Keratinocyte (primary cell): Measurements from ENCODE around the gene FOXP4. TPM values are rescaled to one million over a fixed set of nuclear protein-coding genes. Genes with fewer than 3 reads are reported as not detected.

ENCODE experiments used
- DNase-seq: peaks from one replicate; pipeline ENCODE4 v3.0.0-alpha.2; 2011; ENCODE audit warnings: low read depth, missing footprints, low spot score
- FAIRE-seq: peaks from 2 replicates; lab custom pipeline; 2011; peaks lifted over from hg19 to GRCh38; lab: Jason Lieb, UNC
- H2AFZ ChIP-seq: 2 replicates; pipeline ENCODE4 v1.6.0; 2012; ENCODE audit warnings: low read length, control low read depth, inconsistent platforms; ENCODE audit not compliant: control insufficient read depth
- H3K27ac ChIP-seq: 2 replicates; pipeline ENCODE4 v1.5.1; 2011; ENCODE audit warnings: low read length; ENCODE audit not compliant: control insufficient read depth, insufficient read depth
- H3K27me3 ChIP-seq: 3 replicates; pipeline ENCODE4 v1.6.0; 2011; ENCODE audit warnings: low read length; ENCODE audit not compliant: control insufficient read depth, insufficient read depth; ENCODE audit errors: extremely low read depth
- H3K36me3 ChIP-seq, 2 experiments: 2 replicates in 1 of 2; 3 replicates in 1 of 2; pipeline ENCODE4 v1.5.1; 2011; ENCODE audit warnings: low read length in 2 of 2, mild to moderate bottlenecking in 1 of 2; ENCODE audit not compliant: control insufficient read depth in 2 of 2, insufficient read depth in 2 of 2; ENCODE audit errors: extremely low read depth in 1 of 2
- H3K4me1 ChIP-seq: 3 replicates; pipeline ENCODE4 v1.5.1; 2011; ENCODE audit warnings: low read length; ENCODE audit not compliant: control insufficient read depth, insufficient read depth; ENCODE audit errors: extremely low read depth
- H3K4me2 ChIP-seq: 3 replicates; pipeline ENCODE4 v1.6.0; 2011; ENCODE audit warnings: low read depth, low read length; ENCODE audit not compliant: control insufficient read depth, insufficient read depth; ENCODE audit errors: extremely low read depth
- H3K4me3 ChIP-seq, 3 experiments: fragments of 200-600 bp in 1 of 3; sonication (generic) in 1 of 3; 2 replicates in 2 of 3; 3 replicates in 1 of 3; pipeline ENCODE4 v1.5.1; 2011 to 2016; ENCODE audit warnings: low read length in 3 of 3, mild to moderate bottlenecking in 3 of 3, control low read depth in 2 of 3, inconsistent platforms in 1 of 3, low read depth in 1 of 3, mixed read lengths in 1 of 3, mixed run types in 1 of 3, moderate library complexity in 1 of 3; ENCODE audit not compliant: control insufficient read depth in 2 of 3, insufficient read depth in 2 of 3; ENCODE audit errors: extremely low read depth in 1 of 3
- H3K79me2 ChIP-seq: 2 replicates; pipeline ENCODE4 v1.6.0; 2012; ENCODE audit warnings: low read length; ENCODE audit not compliant: control insufficient read depth, insufficient read depth
- H3K9ac ChIP-seq: 3 replicates; pipeline ENCODE4 v1.6.0; 2011; ENCODE audit warnings: low read length; ENCODE audit not compliant: control insufficient read depth, insufficient read depth; ENCODE audit errors: extremely low read depth
- H3K9me1 ChIP-seq: 3 replicates; pipeline ENCODE4 v1.6.0; 2011; ENCODE audit warnings: low read length; ENCODE audit not compliant: control insufficient read depth, insufficient read depth; ENCODE audit errors: extremely low read depth
- H3K9me3 ChIP-seq: 2 replicates; pipeline ENCODE4 v1.5.1; 2012; ENCODE audit warnings: low read depth, low read length; ENCODE audit not compliant: control insufficient read depth
- H4K20me1 ChIP-seq: 3 replicates; pipeline ENCODE4 v1.6.0; 2011; ENCODE audit warnings: low read length; ENCODE audit not compliant: control insufficient read depth, insufficient read depth; ENCODE audit errors: extremely low read depth
- CTCF ChIP-seq, 3 experiments: IDR thresholded peaks in 1 of 3; conservative IDR thresholded peaks in 1 of 3; optimal IDR thresholded peaks in 1 of 3; 2 replicates in 2 of 3; 3 replicates in 1 of 3; pipeline versions ENCODE3 to v1.5.1; 2011; ENCODE audit warnings: low read length in 3 of 3, mild to moderate bottlenecking in 3 of 3, moderate library complexity in 2 of 3, control low read depth in 1 of 3, inconsistent platforms in 1 of 3; ENCODE audit not compliant: insufficient read depth in 2 of 3; ENCODE audit errors: extremely low read depth in 1 of 3
- EZH2 ChIP-seq: IDR thresholded peaks from one replicate; pipeline ENCODE4 v1.6.1; 2012; ENCODE audit warnings: inconsistent platforms, mild to moderate bottlenecking, low read length, moderate library complexity
- dilution Hi-C: fragments of 300-500 bp; cut with MboI; formaldehyde crosslinking; loops from one replicate; pipeline ENCODE4 v1.7.0; 2020; ENCODE audit warnings: low sequenced_read_pairs; ENCODE audit not compliant: extremely low pct_ligation_motif_present
- polyA plus RNA-seq, 5 experiments: library from polyadenylated mRNA; depleted of rRNA in 3 of 5; stranded (reverse) in 3 of 5; stranded (forward) in 1 of 5; unstranded in 1 of 5; fragments of >200 nt; gene quantifications; 1 replicate in 1 of 5; 2 replicates in 3 of 5; 3 replicates in 1 of 5; pipeline versions ENCODE4 v1.2.1 to v1.2.3, GENCODE V29; 2011 to 2012; ENCODE audit warnings: missing spikeins in 2 of 5, low read depth in 1 of 5, low replicate concordance in 1 of 5

Gene FOXP4
- polyA plus RNA-seq, 1 donor (not counting 4 experiments of a cell fraction or from before 2014, with no cell fraction given) = 1.1 TPM

- no peak for TF ChIP-seq EZH2
- no peak for TF ChIP-seq CTCF (optimal IDR thresholded peaks at IDR 0.05 in 1 of 3, IDR thresholded peaks at IDR 0.05 in 1 of 3, conservative IDR thresholded peaks at IDR 0.05 in 1 of 3; ENCODE audit: extremely low read depth in 1 of 3, insufficient read depth in 2 of 3, low read length in 3 of 3)
- no peak for DNase-seq
- Histone ChIP-seq H3K4me3 (no peak overlapping the region), H3K9ac (no peak overlapping the region), H3K27ac (no peak overlapping the region), H3K4me2 (no peak overlapping the region), H3K36me3 (no peaks in the 10 kb centered on the region), H3K4me1 (peaks cover 24% of the 10 kb centered on the region), H2AFZ (no peak overlapping the region), H4K20me1 (no peaks in the 10 kb centered on the region), H3K79me2 (no peaks in the 10 kb centered on the region), H3K9me3 (no peaks in the 10 kb centered on the region), H3K9me1 (no peaks in the 10 kb centered on the region), H3K27me3 (no peaks in the 10 kb centered on the region)
- FAIRE-seq = no peak
- dilution Hi-C loops = no loop called here
These were observed 7.5 kb upstream of the FOXP4 start for GRCh38 chr6:41538556-41539182.

GRCh38 chr6:41539204-41539603 lies 7.0 kb upstream of the FOXP4 start:
- no peak overlapping the region for H3K4me2 ChIP-seq
- no peak for FAIRE-seq

More at GRCh38 chr6:41539204-41539603, 7.0 kb upstream of the FOXP4 start:
- Histone ChIP-seq H3K9me1 (no peaks in the 10 kb centered on the region), H3K27ac (no peak overlapping the region), H3K4me3 (no peak overlapping the region), H2AFZ (no peak overlapping the region), H3K9ac (no peak overlapping the region), H3K36me3 (no peaks in the 10 kb centered on the region), H3K4me1 (peaks cover 24% of the 10 kb centered on the region), H3K27me3 (no peaks in the 10 kb centered on the region), H3K9me3 (no peaks in the 10 kb centered on the region), H4K20me1 (no peaks in the 10 kb centered on the region), H3K79me2 (no peaks in the 10 kb centered on the region)
- no peak for DNase-seq
- TF ChIP-seq EZH2 = no peak
- TF ChIP-seq CTCF (optimal IDR thresholded peaks at IDR 0.05 in 1 of 3, IDR thresholded peaks at IDR 0.05 in 1 of 3, conservative IDR thresholded peaks at IDR 0.05 in 1 of 3; ENCODE audit: extremely low read depth in 1 of 3, insufficient read depth in 2 of 3, low read length in 3 of 3) = no peak
- dilution Hi-C loops = no loop called here
